GM12873 (cell line): ENCODE measurements around the gene RPL10.

ENCODE experiments used
- CTCF ChIP-seq: IDR thresholded peaks from 2 replicates; pipeline ENCODE4 v1.5.1; 2012; ENCODE audit warnings: low read depth, mild to moderate bottlenecking, moderate library complexity, low read length, control low read depth; ENCODE audit not compliant: insufficient read depth; ENCODE audit errors: missing control alignments

Gene RPL10

DNA sequence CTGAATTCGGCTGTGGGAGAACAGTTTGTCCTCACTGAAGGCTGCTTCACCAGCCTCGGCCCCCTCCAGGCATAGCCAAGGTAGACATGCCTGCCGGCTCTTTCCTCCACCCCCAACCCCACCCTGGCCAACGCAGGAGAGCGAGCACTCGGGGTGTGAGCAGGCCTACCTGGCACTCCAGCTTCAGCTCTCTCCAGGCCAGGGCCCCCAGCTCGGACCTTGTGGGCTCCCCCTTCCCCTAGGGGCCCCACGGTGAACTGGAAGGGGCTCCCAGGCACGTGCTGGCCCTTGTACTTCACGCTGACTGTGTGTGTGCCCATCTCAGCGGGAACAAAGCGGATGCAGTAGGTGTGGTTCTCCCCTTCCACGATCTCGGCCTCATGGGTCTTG is 46.2 kb upstream of the RPL10 start:
- no peak for TF ChIP-seq CTCF

DNA sequence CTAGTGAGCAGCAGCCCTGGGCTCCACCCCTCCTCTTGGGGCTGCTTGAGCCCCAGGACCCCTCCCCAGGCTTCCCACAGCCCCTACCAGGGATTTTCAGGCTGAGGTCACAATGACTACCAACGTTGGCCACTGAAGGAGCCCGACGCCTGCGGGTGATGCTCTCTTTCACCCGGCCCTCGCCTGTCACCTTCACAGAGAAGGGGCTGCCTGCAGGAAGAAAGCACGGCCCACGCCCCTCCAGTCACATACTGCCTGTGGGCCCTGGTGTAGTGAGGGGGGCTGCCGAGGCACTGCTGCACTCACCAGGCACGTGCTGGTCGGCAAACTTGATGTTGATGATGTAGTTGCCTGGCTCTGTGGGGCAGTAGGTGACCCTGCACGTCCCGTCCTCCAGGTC is 45.7 kb upstream of the RPL10 start:
- TF ChIP-seq CTCF = no peak

DNA sequence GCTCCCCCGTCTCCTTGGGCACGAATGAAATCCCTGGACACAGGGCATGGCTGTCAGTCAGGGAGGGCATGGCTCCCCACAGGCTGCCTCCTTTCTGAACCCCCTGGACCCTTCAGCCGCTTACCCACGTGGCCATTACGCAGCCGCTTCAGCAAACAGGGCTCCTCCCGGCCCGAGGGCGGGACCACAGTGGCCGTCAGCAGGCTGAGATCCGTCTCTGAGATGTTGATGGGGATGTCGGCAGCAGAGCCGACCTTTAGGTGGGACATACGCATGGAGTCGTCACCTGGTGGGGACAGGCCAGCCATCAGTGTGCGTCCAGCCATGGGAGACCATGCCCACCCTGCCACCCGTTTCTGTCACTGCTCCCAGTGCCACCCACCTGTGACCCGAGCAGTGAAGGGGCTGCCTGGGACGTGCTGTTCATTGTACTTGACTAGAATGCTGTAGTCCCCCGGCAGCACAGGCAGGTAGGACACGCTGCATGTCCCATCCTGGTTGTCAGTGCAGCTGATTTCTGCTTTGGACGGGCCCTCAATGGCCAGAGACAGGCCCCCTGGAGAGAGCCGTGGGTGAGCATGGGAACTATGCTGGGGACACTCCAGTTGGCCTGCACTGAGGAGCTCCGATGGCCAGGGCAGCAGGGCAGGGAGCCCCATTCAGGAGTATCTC is 44.9 kb upstream of the RPL10 start:
- TF ChIP-seq CTCF = no peak

DNA sequence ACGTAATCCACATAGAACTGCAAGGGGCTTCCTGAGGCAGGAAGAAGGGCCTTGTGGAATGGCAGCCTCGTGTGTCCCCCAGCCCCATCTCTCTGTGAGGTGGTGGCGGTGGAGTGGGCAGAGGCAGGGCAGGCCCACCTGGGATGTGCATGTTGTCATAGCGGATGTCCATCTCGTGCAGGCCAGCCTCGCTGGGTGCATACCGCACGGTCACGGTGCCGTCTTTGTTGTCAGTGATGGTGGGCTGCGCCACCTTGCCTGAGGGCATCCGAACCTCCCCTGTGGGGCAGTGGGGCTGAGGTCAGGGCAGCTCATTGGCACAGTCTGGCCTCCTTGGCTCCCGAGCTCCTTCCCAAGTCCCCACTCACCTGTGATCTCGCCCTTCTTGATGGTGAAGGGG is 44.2 kb upstream of the RPL10 start:
- TF ChIP-seq CTCF = no peak

- TF ChIP-seq CTCF = no peak
Measured at GRCh38 chrX:154354516-154354915, 43.7 kb upstream of the RPL10 start.

GRCh38 chrX:154355094-154355775 is 42.9 kb upstream of the RPL10 start:
- no peak for TF ChIP-seq CTCF

- no peak for TF ChIP-seq CTCF
Measured at GRCh38 chrX:154355776-154356140, 42.4 kb upstream of the RPL10 start.
